HepG2 (cell line): ENCODE data around the gene ADAMTS2. TPM values are rescaled to one million over a fixed set of nuclear protein-coding genes. Genes with fewer than 3 reads are reported as not detected.

ENCODE experiments used
- ATAC-seq: fragments of 200-7000 bp; cut with Tn5 transposase; 3 replicates; pipeline ENCODE4 v1.9.1; 2020; ENCODE audit warnings: mild to moderate bottlenecking, moderate library complexity
- BruUV-seq: library from RNA; stranded (reverse); fragments of 400-500 nt; replicated peaks from 2 replicates; lab custom pipeline; 2021; lab: Mats Ljungman, UMichigan
- CTCF ChIA-PET: fragments of 300-600 bp; formaldehyde crosslinking; extraction: SDS; loops from one replicate; lab custom pipeline; 2021; ENCODE audit warnings: low total read pairs, inconsistent platforms, low intra/inter-chr PET ratio; lab: Yijun Ruan, JAX
- POLR2A ChIA-PET: fragments of 350-600 bp; sonication (Branson Sonifier 250); formaldehyde crosslinking; loops from one replicate; lab custom pipeline; 2020; ENCODE audit warnings: antibody characterized with exemption, inconsistent platforms; lab: Yijun Ruan, JAX
- DNase-seq: peaks from one replicate; pipeline ENCODE4 v3.0.0-alpha.2; 2015; ENCODE audit warnings: low spot score
- FAIRE-seq: peaks from 3 replicates; lab custom pipeline; 2011; peaks lifted over from hg19 to GRCh38; lab: Jason Lieb, UNC
- H2AFZ ChIP-seq: one replicate; pipeline ENCODE4 v1.6.1; 2011; ENCODE audit warnings: low read length, inconsistent platforms
- H3K27ac ChIP-seq: fragments of 300-600 bp; 3 replicates; pipeline ENCODE4 v1.8.0; 2011; ENCODE audit warnings: mixed run types, mild to moderate bottlenecking, mixed read lengths, low read length, inconsistent platforms; ENCODE audit not compliant: insufficient read depth; ENCODE audit errors: extremely low read length
- H3K27me3 ChIP-seq, 2 experiments: fragments of 200-600 bp in 1 of 2; 2 replicates in 1 of 2; 3 replicates in 1 of 2; pipeline versions ENCODE4 v1.6.0 to v1.8.0; 2011; ENCODE audit warnings: low read length in 2 of 2, mild to moderate bottlenecking in 2 of 2, moderate library complexity in 2 of 2, inconsistent platforms in 1 of 2; ENCODE audit not compliant: insufficient read depth in 2 of 2, control insufficient read depth in 1 of 2
- H3K36me3 ChIP-seq, 2 experiments: fragments of 200-600 bp in 1 of 2; replicated peaks in 1 of 2; 2 replicates in 1 of 2; 3 replicates in 1 of 2; pipeline versions ENCODE4 v1.5.1 to v1.8.0; 2011; ENCODE audit warnings: low read length in 2 of 2, inconsistent platforms in 1 of 2; ENCODE audit not compliant: insufficient read depth in 2 of 2, control insufficient read depth in 1 of 2
- H3K4me1 ChIP-seq: 2 replicates; pipeline ENCODE4 v1.5.1; 2012; ENCODE audit warnings: low read length, inconsistent platforms; ENCODE audit not compliant: insufficient read depth
- H3K4me2 ChIP-seq: 2 replicates; pipeline ENCODE4 v1.6.0; 2011; ENCODE audit warnings: low read depth, low read length, inconsistent platforms
- H3K4me3 ChIP-seq, 3 experiments: fragments of 200-600 bp in 1 of 3; sonication (generic), shearing (Covaris generic) in 1 of 3; replicated peaks in 1 of 3; 2 replicates each; pipeline ENCODE4 v1.5.1; 2011 to 2016; ENCODE audit warnings: low read length in 3 of 3, inconsistent platforms in 2 of 3, low read depth in 2 of 3, mild to moderate bottlenecking in 2 of 3, control low read depth in 1 of 3, mixed read lengths in 1 of 3; ENCODE audit not compliant: insufficient read depth in 1 of 3
- H3K79me2 ChIP-seq: one replicate; pipeline ENCODE4 v1.6.1; 2011; ENCODE audit warnings: low read length, inconsistent platforms; ENCODE audit not compliant: insufficient read depth
- H3K9ac ChIP-seq: 2 replicates; pipeline ENCODE4 v1.6.0; 2011; ENCODE audit warnings: mild to moderate bottlenecking, low read depth, low read length, inconsistent platforms; ENCODE audit not compliant: insufficient read depth
- H3K9me3 ChIP-seq: 2 replicates; pipeline ENCODE4 v1.5.1; 2012; ENCODE audit warnings: mild to moderate bottlenecking, low read length
- H4K20me1 ChIP-seq: 2 replicates; pipeline ENCODE4 v1.6.0; 2011; ENCODE audit warnings: inconsistent platforms, mild to moderate bottlenecking, low read length, moderate library complexity; ENCODE audit not compliant: insufficient read depth
- GLI4 ChIP-seq: sonication (generic); formaldehyde crosslinking; IDR thresholded peaks from 2 replicates; pipeline ENCODE4 v1.5.1; 2020; ENCODE audit warnings: missing genetic modification reagents, mild to moderate bottlenecking, moderate library complexity, borderline replicate concordance
- WGBS: methylation state at CpG from one replicate; pipeline ENCODE4 v1.1.6; 2017; ENCODE audit warnings: low lambda C conversion rate; 5-methylcytosine and 5-hydroxymethylcytosine counted together
- in situ Hi-C: cut with HindIII; loops from 2 replicates; pipeline ENCODE4 v1.10.0; 2017; ENCODE audit warnings: low pct_unique_long_range_greater_than_20kb; ENCODE audit not compliant: extremely low pct_ligation_motif_present
- intact Hi-C: fragments of 100-400 bp; cut with micrococcal nuclease; formaldehyde crosslinking; loops from one replicate; pipeline ENCODE4 v1.10.0; 2022; ENCODE audit not compliant: unreplicated experiment
- polyA plus RNA-seq, 8 experiments: library from polyadenylated mRNA; depleted of rRNA in 3 of 8; stranded (reverse) in 7 of 8; unstranded in 1 of 8; fragments of >200 nt; fragmentation: Illumina TruSeq in 4 of 8; extraction: Trizol in 4 of 8; gene quantifications; 2 replicates each; pipeline versions ENCODE4 v1.2.1 to v1.2.3, GENCODE V29; 2011 to 2016; ENCODE audit warnings: low read depth in 4 of 8, missing spikeins in 1 of 8, mixed read lengths in 1 of 8; ENCODE audit not compliant: insufficient read depth in 1 of 8
- total RNA-seq, 5 experiments: library from RNA; depleted of rRNA; stranded (reverse); fragments of >200 nt; fragmentation: Illumina TruSeq; extraction: Trizol; gene quantifications; 2 replicates each; pipeline ENCODE4 v1.2.3, GENCODE V29; 2016; ENCODE audit warnings: low read depth in 1 of 5
- TF ChIP-seq, protein P1 (sequence below): sonication (generic); formaldehyde crosslinking; IDR thresholded peaks from 2 replicates; pipeline ENCODE4 v1.5.0; 2020; ENCODE audit warnings: mild to moderate bottlenecking, missing genetic modification reagents, borderline replicate concordance
- TF ChIP-seq, protein P2 (sequence below): sonication (generic); formaldehyde crosslinking; IDR thresholded peaks from 2 replicates; pipeline ENCODE4 v1.4.0; 2020; ENCODE audit warnings: missing genetic modification reagents, low read depth, mild to moderate bottlenecking, borderline replicate concordance
- TF ChIP-seq, protein P3 (sequence below): IDR thresholded peaks from 2 replicates; pipeline ENCODE4 v1.4.0; 2020; ENCODE audit warnings: mild to moderate bottlenecking, missing genetic modification reagents
- TF ChIP-seq, protein P4 (sequence below): IDR thresholded peaks from 2 replicates; pipeline ENCODE4 v1.6.1; 2018; ENCODE audit warnings: missing genetic modification reagents, mild to moderate bottlenecking, missing compliant biosample characterization

ADAMTS2 gene
- total and polyA plus RNA-seq, 2 of the 13 experiments (the other 11 are each of a cell fraction or from before 2014, with no cell fraction given), result 0.24 to 3.5 TPM

DNA sequence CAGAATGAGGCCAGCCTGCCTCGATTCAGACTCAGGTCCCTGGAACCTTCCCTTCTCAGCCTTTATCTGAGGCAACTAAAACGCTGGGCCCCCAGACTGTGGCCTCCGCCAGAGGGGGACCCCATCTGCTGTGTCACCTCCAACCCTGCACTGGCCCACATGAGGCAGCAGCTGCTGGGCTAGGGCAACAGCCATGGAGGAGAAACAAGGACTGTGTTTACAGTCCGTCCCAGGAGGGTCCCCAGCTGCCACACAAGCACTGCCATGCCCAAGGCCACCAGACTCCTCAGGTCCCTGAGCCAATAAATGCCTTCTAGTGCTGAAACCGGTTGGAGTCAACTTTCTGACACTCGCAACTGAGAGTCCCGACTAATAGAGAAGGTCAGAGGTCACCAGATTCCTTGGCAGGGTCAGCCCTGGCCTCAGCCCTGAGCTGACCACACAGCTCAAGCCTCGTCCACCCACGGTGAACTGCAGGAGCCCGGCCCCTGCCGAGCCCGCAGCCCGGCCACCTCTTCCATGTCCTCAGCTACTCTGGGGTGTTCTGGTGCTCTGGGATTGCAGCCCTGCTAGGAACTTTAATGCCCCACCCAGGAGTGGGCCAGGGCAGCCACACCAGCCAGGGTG, 208.1 kb downstream of the ADAMTS2 start (continued):
- TF ChIP-seq, protein P1, sequence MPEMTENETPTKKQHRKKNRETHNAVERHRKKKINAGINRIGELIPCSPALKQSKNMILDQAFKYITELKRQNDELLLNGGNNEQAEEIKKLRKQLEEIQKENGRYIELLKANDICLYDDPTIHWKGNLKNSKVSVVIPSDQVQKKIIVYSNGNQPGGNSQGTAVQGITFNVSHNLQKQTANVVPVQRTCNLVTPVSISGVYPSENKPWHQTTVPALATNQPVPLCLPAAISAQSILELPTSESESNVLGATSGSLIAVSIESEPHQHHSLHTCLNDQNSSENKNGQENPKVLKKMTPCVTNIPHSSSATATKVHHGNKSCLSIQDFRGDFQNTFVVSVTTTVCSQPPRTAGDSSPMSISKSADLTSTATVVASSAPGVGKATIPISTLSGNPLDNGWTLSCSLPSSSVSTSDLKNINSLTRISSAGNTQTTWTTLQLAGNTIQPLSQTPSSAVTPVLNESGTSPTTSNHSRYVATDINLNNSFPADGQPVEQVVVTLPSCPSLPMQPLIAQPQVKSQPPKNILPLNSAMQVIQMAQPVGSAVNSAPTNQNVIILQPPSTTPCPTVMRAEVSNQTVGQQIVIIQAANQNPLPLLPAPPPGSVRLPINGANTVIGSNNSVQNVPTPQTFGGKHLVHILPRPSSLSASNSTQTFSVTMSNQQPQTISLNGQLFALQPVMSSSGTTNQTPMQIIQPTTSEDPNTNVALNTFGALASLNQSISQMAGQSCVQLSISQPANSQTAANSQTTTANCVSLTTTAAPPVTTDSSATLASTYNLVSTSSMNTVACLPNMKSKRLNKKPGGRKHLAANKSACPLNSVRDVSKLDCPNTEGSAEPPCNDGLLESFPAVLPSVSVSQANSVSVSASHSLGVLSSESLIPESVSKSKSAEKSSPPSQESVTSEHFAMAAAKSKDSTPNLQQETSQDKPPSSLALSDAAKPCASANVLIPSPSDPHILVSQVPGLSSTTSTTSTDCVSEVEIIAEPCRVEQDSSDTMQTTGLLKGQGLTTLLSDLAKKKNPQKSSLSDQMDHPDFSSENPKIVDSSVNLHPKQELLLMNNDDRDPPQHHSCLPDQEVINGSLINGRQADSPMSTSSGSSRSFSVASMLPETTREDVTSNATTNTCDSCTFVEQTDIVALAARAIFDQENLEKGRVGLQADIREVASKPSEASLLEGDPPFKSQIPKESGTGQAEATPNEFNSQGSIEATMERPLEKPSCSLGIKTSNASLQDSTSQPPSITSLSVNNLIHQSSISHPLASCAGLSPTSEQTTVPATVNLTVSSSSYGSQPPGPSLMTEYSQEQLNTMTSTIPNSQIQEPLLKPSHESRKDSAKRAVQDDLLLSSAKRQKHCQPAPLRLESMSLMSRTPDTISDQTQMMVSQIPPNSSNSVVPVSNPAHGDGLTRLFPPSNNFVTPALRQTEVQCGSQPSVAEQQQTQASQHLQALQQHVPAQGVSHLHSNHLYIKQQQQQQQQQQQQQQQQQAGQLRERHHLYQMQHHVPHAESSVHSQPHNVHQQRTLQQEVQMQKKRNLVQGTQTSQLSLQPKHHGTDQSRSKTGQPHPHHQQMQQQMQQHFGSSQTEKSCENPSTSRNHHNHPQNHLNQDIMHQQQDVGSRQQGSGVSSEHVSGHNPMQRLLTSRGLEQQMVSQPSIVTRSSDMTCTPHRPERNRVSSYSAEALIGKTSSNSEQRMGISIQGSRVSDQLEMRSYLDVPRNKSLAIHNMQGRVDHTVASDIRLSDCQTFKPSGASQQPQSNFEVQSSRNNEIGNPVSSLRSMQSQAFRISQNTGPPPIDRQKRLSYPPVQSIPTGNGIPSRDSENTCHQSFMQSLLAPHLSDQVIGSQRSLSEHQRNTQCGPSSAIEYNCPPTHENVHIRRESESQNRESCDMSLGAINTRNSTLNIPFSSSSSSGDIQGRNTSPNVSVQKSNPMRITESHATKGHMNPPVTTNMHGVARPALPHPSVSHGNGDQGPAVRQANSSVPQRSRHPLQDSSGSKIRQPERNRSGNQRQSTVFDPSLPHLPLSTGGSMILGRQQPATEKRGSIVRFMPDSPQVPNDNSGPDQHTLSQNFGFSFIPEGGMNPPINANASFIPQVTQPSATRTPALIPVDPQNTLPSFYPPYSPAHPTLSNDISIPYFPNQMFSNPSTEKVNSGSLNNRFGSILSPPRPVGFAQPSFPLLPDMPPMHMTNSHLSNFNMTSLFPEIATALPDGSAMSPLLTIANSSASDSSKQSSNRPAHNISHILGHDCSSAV, result no peak

DNA sequence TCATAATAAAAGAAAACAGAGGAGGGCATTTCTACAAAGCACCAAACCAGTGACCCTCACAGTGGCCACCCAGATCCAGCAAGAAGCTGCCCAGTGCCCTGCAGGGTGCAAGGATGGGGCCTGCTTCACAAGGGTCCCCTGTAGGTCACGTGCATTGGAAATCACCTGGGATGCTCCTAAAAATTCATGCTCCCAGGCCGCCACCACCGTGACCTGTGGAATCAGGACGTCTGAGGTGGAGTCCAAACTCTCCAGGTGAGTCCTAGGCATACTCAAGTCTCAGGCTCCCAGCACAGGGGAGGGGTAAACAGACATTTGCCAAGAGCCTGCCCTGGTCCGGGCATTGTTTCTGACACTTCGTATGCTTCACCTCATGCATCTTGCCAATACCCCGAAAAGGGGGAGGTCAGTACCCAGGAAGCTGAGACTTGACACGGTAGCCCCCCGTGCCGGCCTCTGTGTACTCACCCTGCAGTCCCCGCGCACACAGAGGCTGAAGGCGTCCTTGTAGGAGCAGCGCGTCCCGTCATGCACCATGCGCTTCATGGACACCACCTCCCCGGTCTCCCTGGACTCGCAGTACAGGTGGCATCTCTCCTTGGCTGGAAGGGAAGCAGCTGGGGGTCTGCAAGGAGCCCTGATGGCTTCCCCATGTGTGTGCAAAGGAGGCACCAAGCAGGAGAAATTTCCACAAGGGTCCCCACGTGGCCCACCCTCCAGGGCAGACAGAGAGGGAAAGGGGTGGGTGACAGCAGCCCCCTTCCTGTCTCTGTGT, 209.6 kb downstream of the ADAMTS2 start:
- Histone ChIP-seq H3K4me1 (no peaks in the 10 kb centered on the region), H2AFZ (no peak overlapping the region), H3K36me3 (no peaks in the 10 kb centered on the region), H3K27ac (no peak overlapping the region), H3K79me2 (no peaks in the 10 kb centered on the region), H3K4me2 (no peak overlapping the region), H3K4me3 (no peak overlapping the region), H3K27me3 (peaks cover 1 to 2% of the 10 kb centered on the region in 2 experiments; a peak in 3 of 5 replicates), H3K9ac (no peak overlapping the region), H4K20me1 (no peaks in the 10 kb centered on the region), H3K9me3 (no peaks in the 10 kb centered on the region)
- ChIA-PET CTCF (no interaction called here), POLR2A (no interaction called here)
- intact Hi-C loops, result no loop called here
- no TSS peak for BruUV-seq
- no peak for DNase-seq
- no peak for ATAC-seq
- in situ Hi-C loops, result no loop called here
- FAIRE-seq, result no peak
- WGBS, result 80% methylated on average over 2 of the region's 20 CpGs
- TF ChIP-seq, protein P2, sequence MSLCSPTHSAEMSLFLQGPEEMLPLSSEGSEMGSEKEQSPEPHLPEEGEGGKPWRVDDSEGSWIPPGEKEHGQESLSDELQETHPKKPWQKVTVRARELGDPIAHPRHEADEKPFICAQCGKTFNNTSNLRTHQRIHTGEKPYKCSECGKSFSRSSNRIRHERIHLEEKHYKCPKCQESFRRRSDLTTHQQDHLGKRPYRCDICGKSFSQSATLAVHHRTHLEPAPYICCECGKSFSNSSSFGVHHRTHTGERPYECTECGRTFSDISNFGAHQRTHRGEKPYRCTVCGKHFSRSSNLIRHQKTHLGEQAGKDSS (CRISPR knock-in tag), result no peak
- TF ChIP-seq, protein P3, sequence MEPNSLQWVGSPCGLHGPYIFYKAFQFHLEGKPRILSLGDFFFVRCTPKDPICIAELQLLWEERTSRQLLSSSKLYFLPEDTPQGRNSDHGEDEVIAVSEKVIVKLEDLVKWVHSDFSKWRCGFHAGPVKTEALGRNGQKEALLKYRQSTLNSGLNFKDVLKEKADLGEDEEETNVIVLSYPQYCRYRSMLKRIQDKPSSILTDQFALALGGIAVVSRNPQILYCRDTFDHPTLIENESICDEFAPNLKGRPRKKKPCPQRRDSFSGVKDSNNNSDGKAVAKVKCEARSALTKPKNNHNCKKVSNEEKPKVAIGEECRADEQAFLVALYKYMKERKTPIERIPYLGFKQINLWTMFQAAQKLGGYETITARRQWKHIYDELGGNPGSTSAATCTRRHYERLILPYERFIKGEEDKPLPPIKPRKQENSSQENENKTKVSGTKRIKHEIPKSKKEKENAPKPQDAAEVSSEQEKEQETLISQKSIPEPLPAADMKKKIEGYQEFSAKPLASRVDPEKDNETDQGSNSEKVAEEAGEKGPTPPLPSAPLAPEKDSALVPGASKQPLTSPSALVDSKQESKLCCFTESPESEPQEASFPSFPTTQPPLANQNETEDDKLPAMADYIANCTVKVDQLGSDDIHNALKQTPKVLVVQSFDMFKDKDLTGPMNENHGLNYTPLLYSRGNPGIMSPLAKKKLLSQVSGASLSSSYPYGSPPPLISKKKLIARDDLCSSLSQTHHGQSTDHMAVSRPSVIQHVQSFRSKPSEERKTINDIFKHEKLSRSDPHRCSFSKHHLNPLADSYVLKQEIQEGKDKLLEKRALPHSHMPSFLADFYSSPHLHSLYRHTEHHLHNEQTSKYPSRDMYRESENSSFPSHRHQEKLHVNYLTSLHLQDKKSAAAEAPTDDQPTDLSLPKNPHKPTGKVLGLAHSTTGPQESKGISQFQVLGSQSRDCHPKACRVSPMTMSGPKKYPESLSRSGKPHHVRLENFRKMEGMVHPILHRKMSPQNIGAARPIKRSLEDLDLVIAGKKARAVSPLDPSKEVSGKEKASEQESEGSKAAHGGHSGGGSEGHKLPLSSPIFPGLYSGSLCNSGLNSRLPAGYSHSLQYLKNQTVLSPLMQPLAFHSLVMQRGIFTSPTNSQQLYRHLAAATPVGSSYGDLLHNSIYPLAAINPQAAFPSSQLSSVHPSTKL (CRISPR knock-in tag), result no peak
- TF ChIP-seq, protein P4, sequence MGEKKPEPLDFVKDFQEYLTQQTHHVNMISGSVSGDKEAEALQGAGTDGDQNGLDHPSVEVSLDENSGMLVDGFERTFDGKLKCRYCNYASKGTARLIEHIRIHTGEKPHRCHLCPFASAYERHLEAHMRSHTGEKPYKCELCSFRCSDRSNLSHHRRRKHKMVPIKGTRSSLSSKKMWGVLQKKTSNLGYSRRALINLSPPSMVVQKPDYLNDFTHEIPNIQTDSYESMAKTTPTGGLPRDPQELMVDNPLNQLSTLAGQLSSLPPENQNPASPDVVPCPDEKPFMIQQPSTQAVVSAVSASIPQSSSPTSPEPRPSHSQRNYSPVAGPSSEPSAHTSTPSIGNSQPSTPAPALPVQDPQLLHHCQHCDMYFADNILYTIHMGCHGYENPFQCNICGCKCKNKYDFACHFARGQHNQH (CRISPR knock-in tag), result no peak
- no peak for TF ChIP-seq GLI4
